Skeletal muscle satellite cell (primary cell): Measurements from ENCODE around the gene TFF1.

Experiments used
- H3K27me3 ChIP-seq: 2 replicates; pipeline ENCODE4 v1.7.0; 2013; ENCODE audit warnings: low read length; ENCODE audit not compliant: control insufficient read depth, insufficient read depth
- H3K36me3 ChIP-seq: 2 replicates; pipeline ENCODE4 v1.7.0; 2013; ENCODE audit warnings: mild to moderate bottlenecking, control low read depth, low read length; ENCODE audit not compliant: insufficient read depth
- H3K4me1 ChIP-seq: 2 replicates; pipeline ENCODE4 v1.7.0; 2013; ENCODE audit warnings: low read length; ENCODE audit not compliant: control insufficient read depth, insufficient read depth
- H3K4me2 ChIP-seq: 2 replicates; pipeline ENCODE4 v1.7.0; 2013; ENCODE audit warnings: mild to moderate bottlenecking, low read length
- H3K4me3 ChIP-seq: 2 replicates; pipeline ENCODE4 v1.7.0; 2013; ENCODE audit warnings: low read length
- H3K9ac ChIP-seq: 2 replicates; pipeline ENCODE4 v1.7.0; 2013; ENCODE audit warnings: mild to moderate bottlenecking, low read depth, low read length, moderate library complexity
- H3K9me3 ChIP-seq: replicated peaks from 2 replicates; pipeline ENCODE4 v1.7.0; 2013; ENCODE audit warnings: mild to moderate bottlenecking, control low read depth, low read length

The TFF1 gene

GRCh38 chr21:42317826-42318746, 48.2 kb downstream of the TFF1 start:
- Histone ChIP-seq H3K4me2 (no peak overlapping the region), H3K27me3 (peaks cover 15% of the 10 kb centered on the region), H3K36me3 (no peaks in the 10 kb centered on the region), H3K4me3 (no peak overlapping the region), H3K9ac (no peak overlapping the region), H3K9me3 (no peaks in the 10 kb centered on the region), H3K4me1 (no peaks in the 10 kb centered on the region)

DNA sequence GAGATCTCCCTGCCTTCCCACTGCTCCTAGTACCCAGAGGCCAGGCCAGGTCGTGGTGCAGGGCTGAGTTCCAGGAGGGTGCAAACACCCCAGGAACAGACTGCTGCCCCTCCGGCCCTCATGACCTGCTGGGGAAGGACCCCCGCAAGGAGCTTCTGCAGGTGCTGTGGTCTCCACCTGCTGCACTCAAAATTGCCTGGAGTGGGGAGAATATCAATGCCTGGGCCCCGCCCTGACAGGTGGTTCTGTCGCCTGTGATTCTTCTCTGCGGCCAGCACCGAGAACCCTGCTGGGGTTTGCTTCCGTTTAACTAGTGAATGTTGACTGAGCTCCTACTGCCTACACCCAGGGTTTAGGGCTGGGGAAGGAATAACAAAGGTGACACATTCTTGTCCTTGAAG, 49.0 kb downstream of the TFF1 start:
- no peak overlapping the region for H3K9ac ChIP-seq
- no peaks in the 10 kb centered on the region for H3K9me3 ChIP-seq
- H3K4me2 ChIP-seq = no peak overlapping the region
- peaks cover 19% of the 10 kb centered on the region for H3K27me3 ChIP-seq
- no peaks in the 10 kb centered on the region for H3K4me1 ChIP-seq
- no peaks in the 10 kb centered on the region for H3K36me3 ChIP-seq
- H3K4me3 ChIP-seq = no peak overlapping the region

DNA sequence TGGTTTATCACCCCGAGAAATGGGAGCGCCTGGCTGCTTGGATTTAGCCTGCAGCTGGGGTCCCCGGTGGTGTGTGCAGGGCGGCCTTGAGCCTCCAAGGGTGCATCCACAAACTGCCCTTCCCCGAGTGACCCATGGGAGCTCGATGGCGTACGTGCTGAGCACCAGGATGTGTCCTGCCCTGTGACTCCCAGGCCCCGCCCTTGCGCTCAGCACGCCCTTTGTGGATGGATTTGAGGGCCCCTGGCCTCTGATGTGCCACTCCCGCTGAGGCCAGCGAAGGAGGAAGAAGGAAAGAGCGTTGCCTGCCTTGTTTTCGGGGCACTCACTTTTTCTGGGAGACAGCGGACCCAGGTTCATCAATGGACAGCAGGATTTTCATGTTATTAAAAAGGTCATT, 49.4 kb downstream of the TFF1 start:
- Histone ChIP-seq H3K9me3 (no peaks in the 10 kb centered on the region), H3K9ac (no peak overlapping the region), H3K4me1 (no peaks in the 10 kb centered on the region), H3K4me2 (no peak overlapping the region), H3K36me3 (no peaks in the 10 kb centered on the region), H3K27me3 (peaks cover 19% of the 10 kb centered on the region), H3K4me3 (no peak overlapping the region)

DNA sequence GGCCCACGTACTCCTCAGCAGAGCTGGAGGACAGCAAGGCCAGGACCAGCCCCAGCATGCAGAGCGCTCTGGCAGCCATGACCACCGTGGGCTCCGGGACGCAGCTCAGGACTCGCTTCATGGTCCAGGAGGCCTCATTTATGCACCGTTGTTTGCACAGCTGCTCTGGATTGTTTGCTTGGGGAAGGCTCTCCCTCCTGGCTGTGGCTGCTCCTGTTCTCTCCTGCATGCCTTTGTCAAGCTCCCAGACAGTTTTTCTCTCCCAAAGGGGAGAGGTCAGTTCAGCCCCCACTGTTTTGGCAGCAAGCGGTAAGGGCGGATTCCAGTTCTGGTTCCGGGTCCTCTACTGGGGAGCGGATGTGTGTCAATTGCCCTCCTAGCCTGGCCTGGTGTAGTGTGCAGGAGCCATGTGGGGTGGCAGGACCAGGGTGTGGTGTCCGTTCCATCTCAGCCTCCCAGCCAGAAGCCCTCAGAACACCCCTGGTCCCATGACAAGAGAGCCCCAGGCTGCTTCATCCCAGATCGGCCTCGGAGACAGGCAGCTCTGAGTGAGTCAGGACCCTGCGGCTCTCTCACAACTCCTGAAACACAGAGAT, 50.9 kb downstream of the TFF1 start, which contains the start of gene TFF3:
Gene TFF3 (minus strand): TSS at position 114 of the 596 bp plus-strand sequence. CDS start 35 bp downstream, at position 79.
- Histone ChIP-seq H3K4me3 (no peak within 1 kb of the TSS), H3K4me1 (no peaks in the 10 kb centered on the region), H3K4me2 (no peak within 1 kb of the TSS), H3K36me3 (no peaks in the 10 kb centered on the region), H3K27me3 (peaks cover 27% of the 10 kb centered on the region), H3K9me3 (no peaks in the 10 kb centered on the region), H3K9ac (no peak within 1 kb of the TSS)

GRCh38 chr21:42314616-42315295, 51.6 kb downstream of the TFF1 start:
- no peak overlapping the region for H3K9ac ChIP-seq
- H3K4me1 ChIP-seq = no peaks in the 10 kb centered on the region
- H3K36me3 ChIP-seq = no peaks in the 10 kb centered on the region
- H3K4me3 ChIP-seq = no peak overlapping the region
- H3K27me3 ChIP-seq = peaks cover 34% of the 10 kb centered on the region
- no peaks in the 10 kb centered on the region for H3K9me3 ChIP-seq
- H3K4me2 ChIP-seq = no peak overlapping the region

DNA sequence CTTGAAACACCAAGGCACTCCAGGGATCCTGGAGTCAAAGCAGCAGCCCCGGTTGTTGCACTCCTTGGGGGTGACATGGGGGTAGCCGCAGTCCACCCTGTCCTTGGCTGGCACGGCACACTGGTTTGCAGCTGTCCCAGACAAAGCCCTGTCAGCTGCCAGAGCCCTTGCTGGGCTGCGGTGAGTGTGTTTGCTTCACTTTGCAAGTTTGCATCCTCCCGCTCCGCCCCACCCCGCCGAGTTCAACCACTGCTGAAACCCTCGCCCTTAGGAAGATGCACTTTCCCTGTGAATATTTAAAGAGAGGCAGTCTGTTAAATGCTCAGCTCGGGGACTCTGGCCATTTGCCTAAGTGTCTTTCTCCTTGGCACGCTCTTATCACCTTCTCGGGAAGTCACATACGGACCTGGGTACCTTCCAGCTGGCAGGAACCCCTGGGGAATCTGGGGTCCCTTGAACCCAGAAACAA, 52.8 kb downstream of the TFF1 start:
- Histone ChIP-seq H3K4me2 (no peak overlapping the region), H3K4me1 (no peaks in the 10 kb centered on the region), H3K9ac (no peak overlapping the region), H3K27me3 (peaks cover 38% of the 10 kb centered on the region), H3K9me3 (no peaks in the 10 kb centered on the region), H3K4me3 (no peak overlapping the region), H3K36me3 (no peaks in the 10 kb centered on the region)

GRCh38 chr21:42312626-42313104, 53.7 kb downstream of the TFF1 start:
- no peak overlapping the region for H3K4me3 ChIP-seq
- H3K4me1 ChIP-seq = no peaks in the 10 kb centered on the region
- H3K36me3 ChIP-seq = no peaks in the 10 kb centered on the region

More at GRCh38 chr21:42312626-42313104, 53.7 kb downstream of the TFF1 start:
- H3K9ac ChIP-seq = no peak overlapping the region
- peaks cover 38% of the 10 kb centered on the region for H3K27me3 ChIP-seq
- H3K9me3 ChIP-seq = no peaks in the 10 kb centered on the region
- H3K4me2 ChIP-seq = no peak overlapping the region
